ENCODE results near the gene DENND4B.

Gene DENND4B

GRCh38 chr1:153961421-153961820, 14.9 kb upstream of the DENND4B start:
- Histone ChIP-seq H3K4me2 (ENCODE audit: low read length) (peak overlapping the region; percentile 83), H4K20me1 (ENCODE audit: control insufficient read depth, insufficient read depth, low read depth, low read length) (no peaks in the 10 kb centered on the region), H3F3A (ENCODE audit: control insufficient read depth, insufficient read depth) (peaks cover 9% of the 10 kb centered on the region), H3K9me2 (replicated peaks; ENCODE audit: control insufficient read depth, low read length) (no peaks in the 10 kb centered on the region), H3K9me3 (ENCODE audit: control insufficient read depth, insufficient read depth, low read length) (no peaks in the 10 kb centered on the region), H3K27ac (ENCODE audit: low read depth, low read length) (no peak overlapping the region), H3K27me3 (ENCODE audit: control insufficient read depth, low read length) (no peaks in the 10 kb centered on the region), H3K36me3 (ENCODE audit: control insufficient read depth, low read length) (peaks cover 52% of the 10 kb centered on the region), H3K79me2 (ENCODE audit: control insufficient read depth, low read length) (peaks cover 67% of the 10 kb centered on the region), H3K4me1 (ENCODE audit: control insufficient read depth, low read length) (peaks cover 59% of the 10 kb centered on the region), H3K4me3 (ENCODE audit: low read length) (peak overlapping the region; percentile 84; the same call in 1 of the 2 replicates)
- TF ChIP-seq CTCF (IDR thresholded peaks at IDR 0.05; ENCODE audit: low read depth, low read length, poor library complexity, severe bottlenecking) (no peak), EZH2phosphoT487 (IDR thresholded peaks at IDR 0.05; ENCODE audit: borderline replicate concordance, low read length) (no peak)

- peaks cover 60% of the 10 kb centered on the region for H3K36me3 ChIP-seq (ENCODE audit: control insufficient read depth, low read length)
- no peaks in the 10 kb centered on the region for H3K27me3 ChIP-seq (ENCODE audit: control insufficient read depth, low read length)
- H3F3A ChIP-seq (ENCODE audit: control insufficient read depth, insufficient read depth): peaks cover 3% of the 10 kb centered on the region; the same call in 1 of the 2 replicates
- H3K27ac ChIP-seq (ENCODE audit: low read depth, low read length): no peak overlapping the region
- no peak overlapping the region for H3K4me2 ChIP-seq (ENCODE audit: low read length)
- H3K9me2 ChIP-seq (replicated peaks; ENCODE audit: control insufficient read depth, low read length): no peaks in the 10 kb centered on the region
- peaks cover 68% of the 10 kb centered on the region for H3K79me2 ChIP-seq (ENCODE audit: control insufficient read depth, low read length)
- peaks cover 7% of the 10 kb centered on the region; the same call in 1 of the 2 replicates for H4K20me1 ChIP-seq (ENCODE audit: control insufficient read depth, insufficient read depth, low read depth, low read length)
- H3K4me1 ChIP-seq (ENCODE audit: control insufficient read depth, low read length): peaks cover 59% of the 10 kb centered on the region
- H3K9me3 ChIP-seq (ENCODE audit: control insufficient read depth, insufficient read depth, low read length): no peaks in the 10 kb centered on the region
- H3K4me3 ChIP-seq (ENCODE audit: low read length): no peak overlapping the region
- TF ChIP-seq CTCF (IDR thresholded peaks at IDR 0.05; ENCODE audit: low read depth, low read length, poor library complexity, severe bottlenecking) (no peak), EZH2phosphoT487 (IDR thresholded peaks at IDR 0.05; ENCODE audit: borderline replicate concordance, low read length) (no peak)
Observed at GRCh38 chr1:153960206-153960605, 13.7 kb upstream of the DENND4B start.

- Histone ChIP-seq H3K79me2 (ENCODE audit: control insufficient read depth, low read length) (peaks cover 69% of the 10 kb centered on the region), H3K27me3 (ENCODE audit: control insufficient read depth, low read length) (no peaks in the 10 kb centered on the region), H3K4me1 (ENCODE audit: control insufficient read depth, low read length) (peaks cover 62% of the 10 kb centered on the region)
Observed at GRCh38 chr1:153959454-153959853, 12.9 kb upstream of the DENND4B start.

More at GRCh38 chr1:153959454-153959853, 12.9 kb upstream of the DENND4B start:
- Histone ChIP-seq H3F3A (ENCODE audit: control insufficient read depth, insufficient read depth) (peaks cover 3% of the 10 kb centered on the region; the same call in 1 of the 2 replicates), H3K9me3 (ENCODE audit: control insufficient read depth, insufficient read depth, low read length) (no peaks in the 10 kb centered on the region), H3K9me2 (replicated peaks; ENCODE audit: control insufficient read depth, low read length) (no peaks in the 10 kb centered on the region), H3K4me3 (ENCODE audit: low read length) (no peak overlapping the region), H3K27ac (ENCODE audit: low read depth, low read length) (no peak overlapping the region), H4K20me1 (ENCODE audit: control insufficient read depth, insufficient read depth, low read depth, low read length) (peaks cover 13% of the 10 kb centered on the region; the same call in 1 of the 2 replicates), H3K4me2 (ENCODE audit: low read length) (peak overlapping the region; percentile 73), H3K36me3 (ENCODE audit: control insufficient read depth, low read length) (peaks cover 67% of the 10 kb centered on the region)
- TF ChIP-seq CTCF (IDR thresholded peaks at IDR 0.05; ENCODE audit: low read depth, low read length, poor library complexity, severe bottlenecking) (no peak), EZH2phosphoT487 (IDR thresholded peaks at IDR 0.05; ENCODE audit: borderline replicate concordance, low read length) (no peak)

Measured in DOHH2 (cell line).